Peyer's patch (tissue), 4 donors: ENCODE results near the gene TRAP1.

Experiments
- POLR2A ChIP-seq, 2 donors: fragments of 450-650 bp; IDR thresholded peaks; one replicate each; pipeline ENCODE4 v1.5.1; 2017; ENCODE audit warnings: antibody characterized with exemption in 2 of 2, mild to moderate bottlenecking in 2 of 2, moderate library complexity in 2 of 2
- TF ChIP-seq, protein P1 (sequence below), 6 experiments: fragments of 450-650 bp in 4 of 6; fragments of 200-600 bp in 2 of 6; sonication (generic) in 1 of 6; IDR thresholded peaks; one replicate each; pipeline ENCODE4 v1.5.1; 2017 to 2019; ENCODE audit warnings: antibody characterized with exemption in 6 of 6, mild to moderate bottlenecking in 3 of 6, moderate library complexity in 1 of 6

DNA sequence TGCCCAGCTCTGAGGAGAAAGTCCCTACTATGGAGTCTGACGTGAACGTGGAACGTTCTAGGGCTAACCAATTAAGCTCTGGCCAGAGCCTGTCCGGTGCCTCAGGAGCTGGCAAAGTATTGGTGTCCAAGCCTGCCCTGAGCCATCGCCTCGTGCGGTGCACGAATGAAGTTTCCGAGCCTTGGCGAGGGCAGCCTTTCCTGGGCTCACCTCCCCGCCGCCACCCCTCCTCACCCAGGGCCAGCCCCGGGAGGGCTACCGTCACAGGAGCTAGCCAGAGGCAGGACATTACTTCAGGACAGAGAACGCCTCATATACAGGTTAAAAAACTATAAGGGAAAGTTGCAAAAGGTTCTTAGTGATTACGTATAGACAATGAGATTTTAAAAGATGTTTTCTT is 23.6 kb upstream of the TRAP1 start:
- TF ChIP-seq, protein P1, sequence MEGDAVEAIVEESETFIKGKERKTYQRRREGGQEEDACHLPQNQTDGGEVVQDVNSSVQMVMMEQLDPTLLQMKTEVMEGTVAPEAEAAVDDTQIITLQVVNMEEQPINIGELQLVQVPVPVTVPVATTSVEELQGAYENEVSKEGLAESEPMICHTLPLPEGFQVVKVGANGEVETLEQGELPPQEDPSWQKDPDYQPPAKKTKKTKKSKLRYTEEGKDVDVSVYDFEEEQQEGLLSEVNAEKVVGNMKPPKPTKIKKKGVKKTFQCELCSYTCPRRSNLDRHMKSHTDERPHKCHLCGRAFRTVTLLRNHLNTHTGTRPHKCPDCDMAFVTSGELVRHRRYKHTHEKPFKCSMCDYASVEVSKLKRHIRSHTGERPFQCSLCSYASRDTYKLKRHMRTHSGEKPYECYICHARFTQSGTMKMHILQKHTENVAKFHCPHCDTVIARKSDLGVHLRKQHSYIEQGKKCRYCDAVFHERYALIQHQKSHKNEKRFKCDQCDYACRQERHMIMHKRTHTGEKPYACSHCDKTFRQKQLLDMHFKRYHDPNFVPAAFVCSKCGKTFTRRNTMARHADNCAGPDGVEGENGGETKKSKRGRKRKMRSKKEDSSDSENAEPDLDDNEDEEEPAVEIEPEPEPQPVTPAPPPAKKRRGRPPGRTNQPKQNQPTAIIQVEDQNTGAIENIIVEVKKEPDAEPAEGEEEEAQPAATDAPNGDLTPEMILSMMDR (IDR thresholded peaks at IDR 0.05): no peak
- no peak for TF ChIP-seq POLR2A (IDR thresholded peaks at IDR 0.05)
